Raji (cell line): ENCODE measurements around the gene SYT7.

Experiments used
- POLR2A ChIP-seq: IDR thresholded peaks from 2 replicates; pipeline ENCODE4 v1.6.1; 2011; ENCODE audit warnings: low read depth, low read length, control low read depth; ENCODE audit not compliant: insufficient read depth

Gene SYT7

GRCh38 chr11:61553373-61554171 is 27.3 kb downstream of the SYT7 start:
- TF ChIP-seq POLR2A: no peak

DNA sequence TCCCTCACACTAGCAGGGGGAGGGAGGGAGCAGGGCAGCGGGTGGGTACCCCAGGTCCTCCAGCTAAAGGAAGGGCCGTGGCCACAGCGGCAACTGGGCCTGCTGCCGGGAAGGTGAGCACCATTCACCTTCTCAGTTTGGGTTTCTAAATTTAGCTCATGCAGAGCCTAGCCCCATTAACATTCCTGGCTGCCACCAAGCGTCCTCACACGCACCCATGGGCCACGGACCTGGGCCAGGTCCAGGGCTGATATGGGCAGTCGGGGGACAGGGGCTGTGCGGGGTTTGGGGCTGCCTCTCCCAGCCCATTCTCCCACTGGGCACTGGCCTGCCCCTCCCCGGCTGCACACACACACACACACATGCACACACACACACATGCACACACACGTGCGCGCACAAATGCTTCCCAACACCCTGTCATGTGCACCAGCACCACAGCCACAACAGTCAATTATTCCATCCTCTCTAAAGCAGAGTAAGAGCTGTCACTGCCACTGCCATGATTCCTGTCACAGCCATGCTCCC is 28.7 kb downstream of the SYT7 start:
- TF ChIP-seq POLR2A: no peak

GRCh38 chr11:61551634-61552033 is 29.2 kb downstream of the SYT7 start:
- no peak for TF ChIP-seq POLR2A

DNA sequence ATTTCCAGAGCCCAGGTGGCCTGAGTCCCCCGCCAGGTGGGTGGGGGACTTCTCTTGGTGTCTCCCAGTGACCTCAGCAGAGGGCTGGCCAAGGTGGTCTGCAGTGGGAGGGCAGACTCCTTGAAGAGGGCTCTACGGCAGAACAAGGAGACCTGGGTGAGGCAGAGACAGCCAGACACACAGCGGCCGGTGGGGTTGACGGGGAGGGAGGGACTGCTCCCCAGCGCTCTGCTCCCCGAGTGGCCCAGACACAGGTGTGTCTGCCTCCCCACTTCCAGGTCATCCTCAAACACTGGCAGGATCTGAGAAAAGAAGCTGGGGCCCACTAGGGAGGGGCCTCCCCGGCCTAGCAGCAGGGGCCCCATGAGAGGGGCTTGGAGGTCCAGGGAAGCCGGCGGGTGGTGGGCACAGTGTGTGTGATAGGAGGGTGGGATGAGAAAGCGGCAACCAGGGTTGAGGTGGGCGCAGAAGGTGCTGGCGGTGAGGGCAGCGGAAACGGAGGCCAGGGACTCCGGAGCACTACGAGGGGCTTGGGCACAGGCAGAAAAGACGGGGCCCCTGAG is 30.1 kb downstream of the SYT7 start:
- TF ChIP-seq POLR2A: no peak

DNA sequence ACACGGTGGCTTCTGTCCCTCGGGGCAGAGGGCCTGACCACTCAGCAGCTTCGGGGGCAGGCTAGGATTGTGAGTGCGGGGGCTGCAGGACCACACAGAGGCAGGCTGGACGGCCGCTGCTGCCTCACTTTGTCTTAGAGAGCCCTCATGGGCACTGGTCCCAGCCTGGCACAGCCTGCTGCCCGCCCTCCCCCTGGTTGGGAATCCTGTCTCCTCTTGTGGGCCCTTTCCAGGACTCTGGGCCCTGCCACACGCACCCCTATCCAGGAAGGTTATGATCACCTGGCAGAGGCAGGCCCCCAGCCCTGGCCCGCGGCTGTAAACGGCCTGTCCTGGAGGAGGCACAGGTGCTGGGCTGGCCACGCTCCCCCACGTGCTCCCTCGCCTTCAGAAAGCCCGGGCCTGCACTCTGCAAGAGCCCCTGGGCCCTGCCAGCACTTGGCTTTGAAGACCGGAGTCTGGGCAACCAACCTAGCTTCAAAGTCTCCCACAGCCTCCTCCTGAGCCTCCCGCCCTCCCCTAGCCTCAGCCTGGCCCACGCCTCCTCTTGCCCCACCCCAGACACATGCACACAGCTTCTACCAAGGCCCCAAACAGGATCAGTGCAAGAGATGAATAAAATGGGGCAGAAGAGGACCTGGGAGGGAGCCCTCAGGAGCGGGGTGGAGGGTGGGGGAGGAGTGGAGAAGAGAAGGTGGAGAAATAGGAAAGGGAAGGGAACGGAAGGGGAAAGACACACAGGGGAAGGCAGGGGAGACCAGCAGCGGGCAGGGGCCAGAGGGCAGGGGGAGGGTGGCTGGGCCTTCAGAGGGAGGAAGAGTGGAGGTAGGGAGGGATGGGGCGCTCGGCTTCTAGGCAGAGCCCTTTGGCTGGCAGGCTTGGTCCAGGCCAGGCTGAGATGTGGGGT is 31.0 kb downstream of the SYT7 start:
- TF ChIP-seq POLR2A: no peak

DNA sequence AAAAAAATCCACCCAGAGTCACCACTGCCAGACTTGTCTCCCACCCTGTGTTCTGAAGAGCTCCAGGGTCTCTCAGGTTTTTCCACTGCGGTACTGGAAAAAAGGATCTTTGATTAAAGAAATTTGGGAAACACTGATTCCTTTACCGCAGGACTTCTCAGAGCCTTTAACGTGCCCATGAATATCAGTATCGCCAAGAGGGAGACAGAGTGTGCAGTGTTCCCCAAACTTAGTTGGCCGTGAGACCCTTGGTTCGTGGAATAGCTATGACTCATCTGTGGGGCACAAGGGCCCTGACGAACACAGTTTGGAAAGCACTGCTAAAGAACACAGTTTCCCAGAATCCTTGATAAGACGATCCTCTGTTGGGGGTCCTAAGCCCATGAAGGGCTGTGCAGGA is 31.7 kb downstream of the SYT7 start:
- TF ChIP-seq POLR2A: no peak

DNA sequence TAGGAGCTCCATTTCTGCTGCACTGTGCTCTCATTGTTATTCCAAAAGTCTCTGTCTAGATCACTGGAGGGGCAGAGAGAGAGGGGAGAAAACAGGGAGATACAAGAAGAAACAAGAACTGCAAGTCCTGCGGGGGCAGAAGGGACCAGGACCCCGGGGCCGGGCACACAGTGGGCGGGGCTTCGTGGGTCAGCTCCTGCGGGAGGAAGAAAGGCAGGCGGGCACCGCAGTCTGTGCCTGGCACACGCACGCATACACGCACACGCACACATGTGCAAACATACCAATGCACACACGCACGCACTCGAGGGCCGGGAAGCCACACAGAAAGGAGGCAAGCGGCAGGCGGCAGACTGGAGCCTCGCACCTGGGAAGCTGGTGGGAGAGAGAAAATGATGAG is 33.6 kb downstream of the SYT7 start:
- TF ChIP-seq POLR2A: no peak

DNA sequence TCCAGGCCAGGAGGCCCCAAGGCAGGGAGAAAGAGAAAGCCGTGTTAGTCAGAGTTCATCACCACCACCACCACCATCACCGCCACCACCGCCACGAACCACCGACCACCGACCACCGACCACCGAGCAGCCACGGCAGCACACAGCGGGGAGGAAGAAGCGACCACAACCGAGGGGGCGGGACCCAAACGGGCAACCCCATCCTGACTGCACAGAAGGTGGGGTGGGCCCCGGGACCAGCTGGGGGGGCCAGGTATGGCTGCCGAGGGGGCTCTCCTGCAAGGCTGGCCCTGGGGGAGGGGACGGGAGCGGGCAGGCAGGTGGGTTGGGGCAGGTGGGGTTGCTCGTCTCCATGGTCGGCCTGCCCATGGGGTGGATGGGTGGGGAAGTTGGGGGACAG is 34.2 kb downstream of the SYT7 start:
- no peak for TF ChIP-seq POLR2A

DNA sequence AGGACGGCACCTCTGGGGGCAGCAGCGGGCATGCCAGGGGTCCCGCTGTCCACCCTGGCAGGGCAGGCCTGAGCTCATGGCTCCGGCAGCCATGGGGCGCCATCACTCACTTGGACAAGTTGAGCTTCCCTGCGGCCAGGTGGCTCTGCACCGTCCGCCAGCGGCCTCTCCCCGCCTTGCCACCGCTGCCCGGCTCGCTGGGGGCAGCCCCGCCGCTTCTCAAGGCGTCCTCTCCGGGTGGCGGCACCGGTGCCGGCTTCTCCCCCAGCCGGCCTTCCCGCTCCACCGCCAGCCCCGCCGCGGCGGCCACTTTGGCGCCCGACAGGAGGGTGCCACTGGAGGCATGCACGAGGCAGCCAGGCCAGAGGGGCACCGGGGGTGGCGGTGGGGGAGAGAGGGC is 35.0 kb downstream of the SYT7 start:
- TF ChIP-seq POLR2A: no peak

DNA sequence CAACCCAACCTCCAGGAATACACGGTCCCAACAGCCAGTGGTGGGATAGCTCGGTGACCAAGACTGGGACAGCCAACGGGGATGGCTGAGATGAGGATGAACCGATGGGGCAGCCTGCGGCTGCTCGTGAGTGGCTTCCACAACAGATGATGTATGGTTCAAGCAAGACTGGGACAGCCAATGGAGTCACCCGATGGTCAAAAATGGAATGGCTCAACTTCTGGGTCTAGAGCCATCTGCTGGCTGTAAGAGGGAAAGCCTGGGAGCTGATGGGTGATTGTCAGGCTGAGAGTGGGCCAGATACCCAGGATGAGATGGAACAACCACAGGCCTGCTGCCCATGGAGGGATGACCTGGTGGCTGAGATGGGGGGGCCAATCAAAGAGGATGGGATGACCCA is 35.5 kb downstream of the SYT7 start:
- TF ChIP-seq POLR2A: no peak

DNA sequence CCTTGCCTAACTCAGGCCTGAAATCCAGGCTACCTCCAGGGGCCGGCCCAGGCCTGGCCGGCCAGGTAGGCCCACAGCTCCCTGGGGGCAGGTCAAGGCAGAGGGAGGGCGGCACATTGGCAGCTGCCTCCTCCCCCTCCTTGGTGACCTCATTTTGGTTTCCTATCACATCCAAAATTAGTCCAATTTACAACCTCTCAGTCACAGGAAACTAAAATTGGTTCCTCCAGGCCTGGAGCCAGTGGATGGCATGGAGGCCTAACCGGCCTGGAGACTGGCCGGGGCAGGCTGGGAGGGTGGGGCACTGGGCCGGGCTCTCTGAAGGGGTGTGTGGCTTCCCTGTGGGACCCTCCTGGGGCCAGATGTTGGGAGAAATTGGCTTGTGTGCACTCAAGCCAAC is 36.4 kb downstream of the SYT7 start:
- no peak for TF ChIP-seq POLR2A

- TF ChIP-seq POLR2A: no peak
Observed at GRCh38 chr11:61543606-61544306, 37.1 kb downstream of the SYT7 start.

DNA sequence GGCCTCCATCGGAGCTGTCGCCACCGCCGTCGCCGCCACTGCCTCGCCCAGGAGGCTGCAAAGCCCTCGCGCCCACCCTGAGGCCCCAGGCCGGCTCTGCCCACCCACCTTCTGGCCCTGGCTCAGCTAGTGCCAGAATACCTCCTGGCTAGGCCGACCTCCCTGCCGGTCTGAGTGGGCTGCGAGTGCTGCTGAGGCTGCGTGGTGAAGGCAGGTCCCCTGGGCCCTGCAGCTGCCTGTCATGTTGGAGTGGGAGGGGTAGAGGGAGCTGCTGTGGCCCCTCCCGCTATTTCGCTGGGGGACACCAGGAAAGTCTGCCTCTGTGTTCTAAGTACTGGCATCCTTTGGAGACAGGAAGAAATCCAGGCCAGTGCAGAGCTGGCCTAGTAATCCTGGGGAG is 38.2 kb downstream of the SYT7 start:
- no peak for TF ChIP-seq POLR2A

GRCh38 chr11:61542024-61542461 is 38.8 kb downstream of the SYT7 start:
- TF ChIP-seq POLR2A: no peak

DNA sequence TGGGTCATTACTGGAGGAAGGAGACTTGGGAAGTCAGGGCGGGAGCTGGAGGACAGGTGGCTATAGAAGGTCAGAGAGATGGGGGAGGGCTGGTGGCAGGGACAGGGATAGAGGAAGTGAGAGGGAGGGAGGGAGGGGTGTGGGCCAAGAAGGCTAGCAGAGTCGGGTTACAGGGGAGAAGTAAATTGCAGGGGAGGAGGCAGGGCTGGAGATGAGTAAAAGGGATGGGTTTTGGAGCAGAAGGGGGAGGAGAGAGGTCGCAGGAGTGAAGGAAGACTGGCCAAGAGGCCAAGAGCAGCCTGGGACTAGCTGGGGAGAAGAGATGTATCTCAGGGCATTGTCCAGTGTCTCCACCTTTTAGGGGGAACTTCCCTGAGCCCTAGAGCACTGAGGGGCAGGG is 39.3 kb downstream of the SYT7 start:
- TF ChIP-seq POLR2A: no peak
